ENCODE measurements around the gene SMC5.
A peak's percentile ranks its signal among the peaks of the same experiment; 100 is the strongest.
"Not testable (repeated sequence)": the region's sequence is repeated elsewhere in the genome, so short reads cannot be mapped to it uniquely, and the experiment has no call there.

The SMC5 gene

GRCh38 chr9:70258692-70259511, at the start of gene SMC5:
Gene SMC5 (plus strand): TSS chr9:70258978. CDS start chr9:70259079, 101 bp downstream.
- DNase-seq, result peak; percentile 87

GRCh38 chr9:70217029-70217428, 41.7 kb upstream of the SMC5 start:
- DNase-seq, result no peak

GRCh38 chr9:70218767-70219166, 40.0 kb upstream of the SMC5 start:
- DNase-seq, result no peak

- no peak for DNase-seq
These were observed 38.6 kb upstream of the SMC5 start for GRCh38 chr9:70220216-70220615.

- DNase-seq, result no peak
These were observed 36.4 kb upstream of the SMC5 start for GRCh38 chr9:70222354-70222753.

DNA sequence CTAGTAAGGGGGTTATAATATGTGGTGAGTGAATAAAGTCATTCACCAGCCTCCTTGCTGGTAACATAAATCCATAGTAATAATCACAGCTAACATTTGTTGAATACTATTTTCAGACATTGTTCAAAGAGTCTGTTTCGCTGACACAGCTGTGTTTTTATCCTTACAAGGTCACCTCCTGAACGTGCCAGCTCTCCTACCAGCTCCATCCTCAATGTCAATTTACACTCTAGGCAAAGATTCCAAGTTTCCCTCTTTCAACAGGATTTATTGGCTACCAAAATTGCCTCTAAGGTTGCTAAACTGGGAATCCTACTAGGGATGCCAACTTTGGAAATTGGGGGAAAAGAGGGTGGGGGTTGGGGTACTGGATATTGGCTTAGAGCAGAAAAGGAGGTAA, 30.7 kb upstream of the SMC5 start:
- DNase-seq, result no peak

- DNase-seq, result no peak
These were observed 30.2 kb upstream of the SMC5 start for GRCh38 chr9:70228611-70229010.

- peak; percentile 11 for DNase-seq
These were observed 29.8 kb upstream of the SMC5 start for GRCh38 chr9:70229026-70229425.

DNA sequence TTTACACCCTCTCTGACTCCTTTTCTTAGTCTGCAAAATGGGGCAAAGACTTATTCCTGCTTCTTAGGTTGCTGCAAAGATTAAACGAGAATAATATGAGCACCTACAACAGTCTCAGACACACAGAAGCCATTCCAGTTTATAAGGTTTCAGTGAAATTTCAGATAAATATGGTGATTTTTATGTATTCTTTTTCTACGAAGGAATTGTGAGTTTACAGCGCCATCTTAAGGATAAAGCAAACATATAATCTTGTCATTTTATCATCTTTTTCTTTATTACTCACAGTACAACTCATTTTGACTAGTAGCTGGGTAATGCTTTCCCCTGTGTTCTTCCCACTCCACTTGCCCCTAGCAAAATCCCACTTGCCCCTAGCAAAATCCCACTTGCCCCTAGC, 29.2 kb upstream of the SMC5 start:
- DNase-seq, result no peak

DNA sequence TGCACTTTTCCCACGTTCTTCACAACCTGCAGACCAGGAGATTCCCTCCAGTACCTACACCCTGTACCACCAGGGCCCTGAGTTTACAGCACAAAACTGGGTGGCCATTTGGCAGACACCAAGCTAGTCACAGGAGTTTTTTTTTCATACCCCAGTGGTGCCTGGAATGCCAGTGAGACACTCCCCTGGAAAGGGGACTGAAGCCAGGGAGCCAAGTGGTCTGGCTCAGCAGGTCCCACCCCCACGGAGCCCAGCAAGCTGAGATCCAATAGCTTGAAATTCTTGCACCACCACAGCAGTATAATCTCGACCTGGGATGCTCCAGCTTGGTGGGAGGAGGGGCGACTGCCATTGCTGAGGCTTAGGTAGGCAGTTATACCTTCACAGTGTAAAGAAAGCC, 26.3 kb upstream of the SMC5 start:
- DNase-seq, result no peak

GRCh38 chr9:70234208-70234607, 24.6 kb upstream of the SMC5 start:
- DNase-seq, result not testable (repeated sequence)

GRCh38 chr9:70245952-70246351, 12.8 kb upstream of the SMC5 start:
- not testable (repeated sequence) for DNase-seq

DNA sequence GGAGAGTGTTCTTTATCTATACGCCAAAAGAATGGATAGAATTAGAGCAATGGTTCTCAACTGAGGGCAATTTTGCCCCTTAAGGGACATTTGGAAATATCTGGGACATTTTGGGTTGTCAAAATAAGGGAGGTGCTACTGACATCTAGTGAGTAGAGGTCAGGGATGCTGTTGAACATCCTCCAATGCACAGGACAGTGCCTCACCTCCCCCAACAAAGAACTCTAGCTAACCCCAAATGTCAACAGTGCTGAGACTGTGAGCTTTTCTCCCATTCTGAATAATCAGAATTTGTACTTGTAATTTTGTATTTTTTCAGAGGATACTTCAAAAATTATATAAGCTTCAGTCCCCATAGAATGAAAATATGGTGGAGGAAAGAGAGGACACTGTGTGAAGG, 8.6 kb upstream of the SMC5 start:
- no peak for DNase-seq

DNA sequence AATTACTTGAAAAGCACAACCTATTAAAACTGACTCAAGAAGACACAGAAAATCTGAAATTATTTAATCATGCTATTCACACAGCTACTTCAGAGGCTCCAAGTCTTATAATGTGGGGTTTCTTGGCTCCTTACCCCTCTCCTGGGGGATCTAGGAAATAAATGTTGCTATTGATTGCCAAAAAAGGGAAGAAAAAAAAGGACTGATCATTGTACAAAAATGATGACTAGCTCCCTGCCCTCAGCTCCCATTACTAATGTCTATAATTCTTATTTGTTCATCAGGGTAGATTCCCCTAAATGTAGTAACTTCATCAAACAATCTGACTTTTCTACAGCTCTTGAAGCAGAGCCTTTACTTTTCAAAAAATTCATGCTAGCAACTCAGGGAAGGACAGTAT, 3.3 kb upstream of the SMC5 start:
- no peak for DNase-seq

- peak; percentile 23 for DNase-seq
These were observed 2.6 kb upstream of the SMC5 start for GRCh38 chr9:70256123-70256551.

GRCh38 chr9:70257502-70257901, 1.3 kb upstream of the SMC5 start:
- DNase-seq, result no peak

- peak; percentile 76 for DNase-seq
These were observed 637 bp upstream of the SMC5 start for GRCh38 chr9:70257991-70258691.

- DNase-seq, result no peak
These were observed 679 bp downstream of the SMC5 start for GRCh38 chr9:70259512-70259802.

- DNase-seq, result no peak
These were observed 1.2 kb downstream of the SMC5 start for GRCh38 chr9:70260007-70260443.

- no peak for DNase-seq
These were observed 1.8 kb downstream of the SMC5 start for GRCh38 chr9:70260606-70261005.

- DNase-seq, result no peak
These were observed 2.5 kb downstream of the SMC5 start for GRCh38 chr9:70261131-70261870.

GRCh38 chr9:70262366-70262765, 3.6 kb downstream of the SMC5 start:
- DNase-seq, result no peak

- no peak for DNase-seq
These were observed 4.2 kb downstream of the SMC5 start for GRCh38 chr9:70262948-70263347.

DNA sequence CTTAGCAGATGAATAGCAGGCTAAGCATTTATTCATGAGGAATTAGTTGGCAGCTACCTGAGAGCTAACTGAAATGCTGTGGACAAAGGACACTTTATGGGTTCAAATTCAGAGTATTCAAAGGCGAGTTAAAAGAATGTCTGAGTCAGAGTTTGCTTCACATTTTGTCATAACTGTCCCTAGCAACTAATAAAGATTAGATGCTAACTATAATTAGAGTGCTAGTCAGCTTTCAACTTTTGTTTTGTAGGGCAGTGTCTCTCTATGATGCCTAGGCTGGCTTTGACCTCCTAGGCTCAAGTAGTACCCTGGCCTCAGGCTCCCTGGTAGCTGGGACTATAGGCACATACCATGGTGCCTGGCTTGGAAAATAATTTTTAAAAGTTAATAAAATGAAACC, 4.6 kb downstream of the SMC5 start:
- no peak for DNase-seq
